NCI-H748 (cell line): ENCODE data around the gene PDE4A.

Experiments used
- DNase-seq: peaks from one replicate; lab custom pipeline; 2025; ENCODE audit not compliant: unreplicated experiment; lab: John Stamatoyannopoulos, UW

Gene PDE4A

GRCh38 chr19:10505583-10506229 is 85.4 kb downstream of the PDE4A start:
- peak; percentile 56 for DNase-seq

- DNase-seq: no peak
Observed at GRCh38 chr19:10508036-10508435, 87.7 kb downstream of the PDE4A start.

GRCh38 chr19:10508707-10509106 is 88.4 kb downstream of the PDE4A start:
- DNase-seq: no peak

- peak; percentile 24 for DNase-seq
Observed at GRCh38 chr19:10510301-10510802, 90.0 kb downstream of the PDE4A start.

GRCh38 chr19:10513223-10513622 is 92.9 kb downstream of the PDE4A start:
- no peak for DNase-seq

GRCh38 chr19:10514211-10515145 is 94.1 kb downstream of the PDE4A start:
- DNase-seq: no peak

- no peak for DNase-seq
Observed at GRCh38 chr19:10516064-10516385, 95.7 kb downstream of the PDE4A start.

GRCh38 chr19:10516671-10517286 is 96.4 kb downstream of the PDE4A start:
- DNase-seq: peak; percentile 35

GRCh38 chr19:10517361-10517759 is 97.0 kb downstream of the PDE4A start, which contains the start of gene S1PR5:
Gene S1PR5 (minus strand): TSS chr19:10517447. CDS start chr19:10515011, 2,436 bp downstream.
- peak; percentile 68 for DNase-seq

- DNase-seq: peak; percentile 55
Observed at GRCh38 chr19:10517760-10518443, 97.6 kb downstream of the PDE4A start.

- no peak for DNase-seq
Observed at GRCh38 chr19:10518444-10519361, 98.4 kb downstream of the PDE4A start.
